SIG-M5 treated with dmso at 0.1 percent for 504 hours (cell line): ENCODE data around the gene HNRNPR.

Experiments used
- DNase-seq: peaks from one replicate; lab custom pipeline; 2025; ENCODE audit not compliant: unreplicated experiment; lab: John Stamatoyannopoulos, UW

Gene HNRNPR

GRCh38 chr1:23369335-23370013 lies 25.4 kb upstream of the HNRNPR start, which contains the start of gene ZNF436:
Gene ZNF436, minus strand, starts transcription at chr1:23369836. Its CDS starts 1,831 bp downstream, at chr1:23368005.
- DNase-seq = peak; percentile 69

- peak; percentile 78 for DNase-seq
Measured at GRCh38 chr1:23368562-23369334, 24.7 kb upstream of the HNRNPR start.

DNA sequence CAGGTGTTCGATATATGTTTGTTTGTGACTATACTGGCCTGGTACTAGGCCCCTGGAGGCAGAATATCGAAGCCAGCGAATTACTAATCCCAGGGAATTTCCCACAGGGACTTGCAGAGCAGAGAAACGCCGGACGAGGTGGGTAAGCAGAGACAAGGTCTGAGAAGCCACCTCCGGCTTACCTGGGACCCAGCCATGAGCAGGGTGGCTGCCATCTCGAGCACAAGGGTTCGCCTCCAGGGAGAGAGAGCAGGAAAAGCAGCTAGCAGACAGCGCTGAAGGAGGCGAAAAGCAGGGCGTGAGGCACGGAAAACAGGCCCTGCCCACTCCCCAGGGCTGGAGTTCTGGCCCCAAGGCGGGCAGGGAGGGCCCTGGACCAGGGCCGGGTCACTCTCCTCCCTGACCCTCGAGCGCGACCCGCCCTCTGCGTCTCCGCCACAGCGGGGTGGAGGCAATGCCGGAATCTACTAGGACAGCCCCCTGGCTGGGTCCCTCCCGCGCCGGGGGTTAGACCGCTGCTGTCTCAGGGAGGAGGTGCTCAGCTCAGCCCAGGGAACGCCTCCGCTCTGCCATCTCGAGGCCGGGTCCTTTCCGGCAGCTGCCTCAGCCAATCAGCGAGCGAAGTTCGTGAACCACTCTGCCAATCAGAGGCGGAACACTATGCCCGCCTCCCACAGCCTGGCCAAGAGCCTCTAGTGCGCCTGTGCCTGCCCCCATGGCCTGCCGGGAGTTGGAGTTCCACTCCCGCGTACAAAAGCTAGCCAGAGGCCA lies 23.9 kb upstream of the HNRNPR start:
- DNase-seq = peak; percentile 98

- no peak for DNase-seq
Measured at GRCh38 chr1:23367451-23367790, 23.3 kb upstream of the HNRNPR start.

DNA sequence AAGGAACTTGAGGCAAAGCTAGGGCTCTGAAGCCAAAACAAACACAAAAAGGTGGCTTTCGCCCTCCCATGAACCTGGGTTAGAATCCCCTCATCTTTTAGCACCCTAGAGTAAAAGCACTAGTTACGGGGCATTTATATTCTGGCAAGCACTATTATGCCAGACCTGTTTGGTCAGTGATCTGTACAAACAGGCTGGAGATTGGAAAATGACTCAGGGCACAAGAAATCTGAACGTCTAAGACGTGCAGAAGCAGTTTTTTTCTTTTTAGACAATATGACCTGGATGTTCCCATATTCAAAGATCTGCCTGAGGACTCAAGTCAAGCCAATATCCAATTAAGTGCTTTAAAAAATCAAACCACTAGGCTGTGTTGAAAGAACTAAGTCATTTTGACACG lies 22.5 kb upstream of the HNRNPR start:
- DNase-seq = no peak

GRCh38 chr1:23366146-23366545 lies 22.1 kb upstream of the HNRNPR start:
- no peak for DNase-seq

- no peak for DNase-seq
Measured at GRCh38 chr1:23362218-23362713, 18.2 kb upstream of the HNRNPR start.

GRCh38 chr1:23358310-23358875 lies 14.3 kb upstream of the HNRNPR start:
- no peak for DNase-seq

DNA sequence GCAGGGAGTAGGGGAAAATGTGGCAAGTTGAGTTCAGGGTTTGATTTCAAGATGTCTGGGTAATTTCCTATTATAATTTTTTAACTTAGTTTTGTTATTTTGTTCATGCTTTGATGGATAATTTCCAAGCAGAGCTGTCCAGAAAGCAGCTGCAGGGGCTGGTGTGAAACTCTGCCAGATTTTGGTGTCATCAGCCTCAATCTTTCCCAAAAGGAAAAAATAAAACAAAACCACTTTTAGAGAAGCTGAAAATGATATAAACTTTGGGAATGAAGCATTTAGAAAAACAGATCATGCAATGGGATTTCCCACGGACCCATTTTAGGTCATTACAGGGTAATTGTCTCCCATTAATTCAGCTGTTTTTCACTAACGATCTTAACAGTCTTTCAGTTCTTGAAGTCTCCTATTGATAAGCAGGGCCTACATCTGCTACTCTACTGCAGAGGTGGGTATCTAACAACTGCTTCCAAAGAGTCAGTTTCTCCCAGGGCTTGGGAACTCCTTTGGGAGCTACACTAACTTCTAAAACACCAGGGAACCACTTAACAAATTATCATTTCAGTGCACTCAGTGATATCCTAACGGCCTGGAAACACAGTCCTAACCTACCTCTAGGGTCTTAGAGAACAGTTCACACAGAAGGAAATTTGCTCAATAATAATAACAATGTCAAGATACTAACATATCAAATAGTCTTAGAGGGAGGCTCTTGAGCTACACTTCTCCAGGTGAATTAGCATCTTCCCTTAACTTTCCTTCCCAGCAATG lies 13.2 kb upstream of the HNRNPR start:
- no peak for DNase-seq

- DNase-seq = no peak
Measured at GRCh38 chr1:23356471-23357137, 12.5 kb upstream of the HNRNPR start.

GRCh38 chr1:23354245-23354644 lies 10.2 kb upstream of the HNRNPR start:
- no peak for DNase-seq

GRCh38 chr1:23352096-23352695 lies 8.1 kb upstream of the HNRNPR start:
- no peak for DNase-seq

- no peak for DNase-seq
Measured at GRCh38 chr1:23345920-23346319, 1.8 kb upstream of the HNRNPR start.

GRCh38 chr1:23344987-23345472 lies 946 bp upstream of the HNRNPR start:
- DNase-seq = no peak

- peak; percentile 32 for DNase-seq
Measured at GRCh38 chr1:23343221-23344110, 618 bp downstream of the HNRNPR start.

- DNase-seq = no peak
Measured at GRCh38 chr1:23341931-23342692, 2.0 kb downstream of the HNRNPR start.

- no peak for DNase-seq
Measured at GRCh38 chr1:23339632-23340031, 4.5 kb downstream of the HNRNPR start.

DNA sequence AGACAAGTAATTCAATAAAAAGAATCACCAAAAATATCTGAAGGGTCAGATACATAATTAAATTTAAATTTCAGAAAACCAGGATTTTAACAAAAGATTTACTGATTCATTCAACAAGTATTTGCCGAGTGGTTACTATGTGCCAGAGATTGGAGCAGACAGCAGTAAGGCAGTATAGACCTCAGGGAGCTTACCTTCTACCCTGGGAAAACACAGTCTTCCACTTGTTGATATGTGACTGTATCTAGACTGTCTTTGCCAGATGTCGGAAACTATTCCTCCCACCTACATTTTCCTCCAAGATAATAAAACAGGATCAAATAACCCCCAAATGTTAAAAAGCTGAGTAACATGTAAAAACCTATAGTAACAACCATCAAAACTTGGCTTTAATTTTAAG lies 6.2 kb downstream of the HNRNPR start:
- no peak for DNase-seq
